GM12891 (cell line): ENCODE results near the gene SERTAD1.
"Not testable (repeated sequence)": the region's sequence is repeated elsewhere in the genome, so short reads cannot be mapped to it uniquely, and the experiment has no call there.

Experiments
- DNase-seq: peaks from one replicate; pipeline ENCODE4 v3.0.0; 2011; ENCODE audit warnings: low spot score; ENCODE audit not compliant: insufficient read length
- FAIRE-seq: peaks from 2 replicates; lab custom pipeline; 2011; peaks lifted over from hg19 to GRCh38; lab: Jason Lieb, UNC
- PAX5 ChIP-seq: IDR thresholded peaks from 2 replicates; pipeline ENCODE4 v1.6.1; 2011; ENCODE audit warnings: low read length, moderate library complexity, mild to moderate bottlenecking; ENCODE audit not compliant: insufficient read depth, severe bottlenecking
- POLR2A ChIP-seq: IDR thresholded peaks from 2 replicates; pipeline ENCODE4 v1.6.1; 2011; ENCODE audit warnings: low read depth, low read length, control low read depth
- POLR2AphosphoS5 ChIP-seq: IDR thresholded peaks from 2 replicates; pipeline ENCODE4 v1.6.1; 2011; ENCODE audit warnings: low read depth, low read length, control low read depth
- POU2F2 ChIP-seq: IDR thresholded peaks from 2 replicates; pipeline ENCODE4 v1.6.1; 2011; ENCODE audit warnings: low read depth, mild to moderate bottlenecking, control low read depth, low read length, moderate library complexity
- SPI1 ChIP-seq: IDR thresholded peaks from 2 replicates; pipeline ENCODE4 v1.6.1; 2011; ENCODE audit warnings: low read depth, low read length, control low read depth
- TAF1 ChIP-seq: IDR thresholded peaks from 2 replicates; pipeline ENCODE4 v1.6.1; 2011; ENCODE audit warnings: low read depth, low read length, control low read depth

The SERTAD1 gene

GRCh38 chr19:40465025-40465556, 39.3 kb upstream of the SERTAD1 start:
- no peak for TF ChIP-seq TAF1
- TF ChIP-seq POLR2A, result no peak
- no peak for TF ChIP-seq PAX5
- TF ChIP-seq POLR2AphosphoS5, result no peak; the same call in 1 of the 2 replicates
- TF ChIP-seq POU2F2, result no peak
- TF ChIP-seq SPI1, result no peak
- no peak for DNase-seq
- no peak for FAIRE-seq

- FAIRE-seq (no peak), DNase-seq (no peak)
- TF ChIP-seq POLR2AphosphoS5, result no peak
- peak; percentile 52; the same call in 1 of the 2 replicates for TF ChIP-seq POU2F2
- TF ChIP-seq PAX5, result no peak
- TF ChIP-seq TAF1, result no peak
Observed at GRCh38 chr19:40464059-40465024, 38.5 kb upstream of the SERTAD1 start.

GRCh38 chr19:40463587-40464037, 37.8 kb upstream of the SERTAD1 start:
- not testable (repeated sequence) for FAIRE-seq

DNA sequence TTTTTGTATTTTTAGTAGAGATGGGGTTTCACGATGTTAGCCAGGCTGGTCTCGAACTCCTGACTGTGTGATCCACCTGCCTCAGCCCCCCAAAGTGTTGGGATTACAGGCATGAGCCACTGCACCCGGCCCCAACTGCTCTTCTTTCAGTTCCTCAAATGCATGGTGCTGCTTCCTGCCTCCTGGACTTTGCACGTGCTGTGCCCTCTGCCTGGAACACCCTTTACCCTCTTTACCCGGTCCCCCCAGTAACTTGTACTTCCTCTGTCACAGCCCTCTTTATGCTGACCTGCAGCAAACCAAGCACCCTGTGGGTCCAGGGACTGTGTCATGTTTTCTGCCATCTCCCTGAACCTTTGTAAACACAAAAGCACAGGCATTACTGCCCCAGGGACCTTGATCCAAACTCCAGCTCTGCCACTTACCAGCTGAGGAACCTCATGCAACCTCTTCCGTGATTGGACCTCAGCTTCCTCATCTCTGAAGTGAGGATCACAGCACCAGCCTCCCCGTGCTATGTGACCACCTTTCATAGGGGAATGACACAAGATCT, 36.0 kb upstream of the SERTAD1 start:
- DNase-seq (no peak), FAIRE-seq (peak; percentile 28)
- TF ChIP-seq SPI1 (peak; percentile 89), POLR2A (no peak)

More at GRCh38 chr19:40463587-40464037, 37.8 kb upstream of the SERTAD1 start:
- not testable (repeated sequence) for DNase-seq

GRCh38 chr19:40460185-40460584, 34.4 kb upstream of the SERTAD1 start:
- TF ChIP-seq POU2F2, result no peak
- no peak for TF ChIP-seq TAF1
- no peak for TF ChIP-seq POLR2AphosphoS5
- no peak for TF ChIP-seq SPI1
- no peak for TF ChIP-seq PAX5
- TF ChIP-seq POLR2A, result no peak
- no peak for DNase-seq
- FAIRE-seq, result no peak

GRCh38 chr19:40458597-40458974, 32.8 kb upstream of the SERTAD1 start:
- FAIRE-seq (no peak), DNase-seq (no peak)
- no peak for TF ChIP-seq TAF1
- no peak for TF ChIP-seq POU2F2
- no peak for TF ChIP-seq PAX5
- no peak for TF ChIP-seq POLR2AphosphoS5
- no peak for TF ChIP-seq SPI1

GRCh38 chr19:40457953-40458596, 32.3 kb upstream of the SERTAD1 start:
- TF ChIP-seq PAX5, result no peak
- TF ChIP-seq POLR2A, result no peak
- no peak for DNase-seq
- FAIRE-seq, result no peak

DNA sequence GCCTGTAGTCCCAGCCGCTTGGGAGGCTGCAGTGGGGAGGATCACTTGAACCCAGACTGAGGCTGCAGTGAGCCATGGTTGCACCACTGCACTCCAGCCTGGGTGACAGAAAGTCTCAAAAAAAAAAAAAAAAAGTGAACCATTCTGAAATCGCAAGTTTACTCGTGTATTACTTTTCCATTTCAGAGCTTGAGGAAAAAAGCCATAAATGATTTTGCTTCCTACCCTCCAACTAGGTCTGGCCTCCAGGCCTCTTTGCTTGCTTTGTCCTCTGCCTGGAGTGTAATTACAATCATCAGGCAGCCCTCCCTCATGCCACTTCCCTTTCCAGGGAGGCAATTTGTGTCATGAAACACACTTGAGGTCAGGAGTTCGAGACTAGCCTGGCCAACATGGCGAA, 31.3 kb upstream of the SERTAD1 start:
- TF ChIP-seq TAF1 (no peak), POU2F2 (no peak), PAX5 (no peak), SPI1 (no peak), POLR2AphosphoS5 (no peak)
- FAIRE-seq (no peak), DNase-seq (no peak)

DNA sequence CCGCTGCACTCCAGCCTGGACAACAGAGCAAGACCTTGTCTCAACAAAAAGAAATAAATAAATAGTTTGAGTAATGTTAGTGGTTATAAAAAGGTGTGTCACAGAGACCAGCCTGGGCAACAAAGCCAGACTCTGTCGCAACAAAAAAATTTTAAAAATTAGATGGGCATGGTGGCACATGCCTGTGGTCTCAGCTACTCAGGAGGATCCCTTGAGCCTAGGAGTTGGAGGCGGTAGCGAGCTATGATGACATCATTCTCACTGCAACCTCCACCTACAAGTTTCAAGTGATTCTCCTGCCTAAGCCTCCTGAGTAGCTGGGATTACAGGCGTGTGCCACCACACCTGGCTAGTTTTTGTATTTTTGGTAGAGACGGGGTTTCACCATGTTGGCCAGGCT, 28.2 kb upstream of the SERTAD1 start:
- not testable (repeated sequence) for DNase-seq, FAIRE-seq

GRCh38 chr19:40453151-40453735, 27.5 kb upstream of the SERTAD1 start:
- FAIRE-seq (no peak), DNase-seq (no peak)
- no peak for TF ChIP-seq PAX5
- no peak for TF ChIP-seq TAF1
- no peak for TF ChIP-seq POLR2A
- TF ChIP-seq POLR2AphosphoS5, result no peak
- TF ChIP-seq SPI1, result no peak
- no peak for TF ChIP-seq POU2F2
